GM18858 (cell line): ENCODE data around the gene RTL1.

Experiments
- ATAC-seq: cut with Tn5 transposase; IDR thresholded peaks from one replicate; pipeline ENCODE4 v1.9.1; 2021; ENCODE audit not compliant: unreplicated experiment

Gene RTL1

GRCh38 chr14:100903672-100904185 is at the start of gene RTL1:
Gene RTL1 (minus strand): TSS chr14:100903722. CDS start chr14:100884788, 18,934 bp downstream.
- no peak for ATAC-seq

GRCh38 chr14:100950024-100950423 is 46.5 kb upstream of the RTL1 start:
- ATAC-seq: no peak

- no peak for ATAC-seq
Observed at GRCh38 chr14:100944052-100944451, 40.5 kb upstream of the RTL1 start.

GRCh38 chr14:100930270-100930669 is 26.7 kb upstream of the RTL1 start:
- ATAC-seq: no peak

- ATAC-seq: no peak
Observed at GRCh38 chr14:100915560-100915959, 12.0 kb upstream of the RTL1 start.

GRCh38 chr14:100914597-100915021 is 11.1 kb upstream of the RTL1 start:
- ATAC-seq: no peak

- ATAC-seq: no peak
Observed at GRCh38 chr14:100911665-100912316, 8.3 kb upstream of the RTL1 start.

GRCh38 chr14:100910888-100911664 is 7.6 kb upstream of the RTL1 start:
- ATAC-seq: no peak

- no peak for ATAC-seq
Observed at GRCh38 chr14:100909439-100909838, 5.9 kb upstream of the RTL1 start.

- ATAC-seq: no peak
Observed at GRCh38 chr14:100907240-100907639, 3.7 kb upstream of the RTL1 start.

GRCh38 chr14:100906420-100906819 is 2.9 kb upstream of the RTL1 start:
- ATAC-seq: no peak

- ATAC-seq: no peak
Observed at GRCh38 chr14:100905166-100905565, 1.6 kb upstream of the RTL1 start.

GRCh38 chr14:100904307-100905087 is 975 bp upstream of the RTL1 start:
- no peak for ATAC-seq

- no peak for ATAC-seq
Observed at GRCh38 chr14:100903134-100903468, 421 bp downstream of the RTL1 start.

GRCh38 chr14:100902295-100903133 is 1.0 kb downstream of the RTL1 start:
- no peak for ATAC-seq

- ATAC-seq: no peak
Observed at GRCh38 chr14:100901391-100902183, 1.9 kb downstream of the RTL1 start.

- no peak for ATAC-seq
Observed at GRCh38 chr14:100900837-100901390, 2.6 kb downstream of the RTL1 start.

- no peak for ATAC-seq
Observed at GRCh38 chr14:100899884-100900771, 3.4 kb downstream of the RTL1 start.
